Measurements from ENCODE around the gene MORC1. TPM values are rescaled to one million over a fixed set of nuclear protein-coding genes. Genes with fewer than 3 reads are reported as not detected.

The MORC1 gene
- total RNA-seq, 1 donor, result not detected

DNA sequence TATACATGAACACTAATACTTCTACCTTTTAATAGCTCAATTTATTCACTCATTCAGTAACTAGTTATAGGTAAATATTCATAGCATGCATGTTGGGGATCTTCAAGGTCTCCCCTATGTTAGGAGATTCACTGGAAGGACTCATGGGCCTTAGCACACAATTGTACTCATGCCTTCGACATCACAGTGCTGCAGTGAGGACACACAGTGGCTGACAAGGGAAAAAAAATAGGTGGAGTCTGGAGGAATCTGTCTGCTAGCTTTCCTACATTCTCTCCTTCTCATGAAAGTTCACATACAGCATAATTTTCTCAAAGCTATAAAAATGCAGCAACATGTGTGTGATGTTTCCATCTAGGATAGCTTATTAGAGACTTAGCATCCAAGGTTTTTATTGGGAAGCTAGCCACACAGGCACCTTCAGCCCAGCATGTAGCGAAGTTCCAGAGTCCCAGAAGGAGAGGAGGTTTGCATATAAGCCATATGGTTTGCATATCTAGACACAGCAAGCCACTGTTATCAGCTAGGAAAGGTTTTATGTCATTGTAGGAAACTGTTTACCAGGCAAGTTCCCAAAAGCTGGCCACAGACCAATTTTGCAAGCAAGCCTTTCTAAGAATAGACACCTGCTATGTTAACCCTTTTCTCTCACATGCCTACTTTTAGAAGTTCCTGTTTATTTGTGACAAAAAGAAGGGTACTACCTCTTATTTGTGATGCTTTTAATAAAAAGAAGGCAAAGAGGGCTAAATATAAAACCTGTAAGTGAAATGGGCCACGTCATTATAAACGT, 46.4 kb downstream of the MORC1 start:
- TF ChIP-seq, protein P1, sequence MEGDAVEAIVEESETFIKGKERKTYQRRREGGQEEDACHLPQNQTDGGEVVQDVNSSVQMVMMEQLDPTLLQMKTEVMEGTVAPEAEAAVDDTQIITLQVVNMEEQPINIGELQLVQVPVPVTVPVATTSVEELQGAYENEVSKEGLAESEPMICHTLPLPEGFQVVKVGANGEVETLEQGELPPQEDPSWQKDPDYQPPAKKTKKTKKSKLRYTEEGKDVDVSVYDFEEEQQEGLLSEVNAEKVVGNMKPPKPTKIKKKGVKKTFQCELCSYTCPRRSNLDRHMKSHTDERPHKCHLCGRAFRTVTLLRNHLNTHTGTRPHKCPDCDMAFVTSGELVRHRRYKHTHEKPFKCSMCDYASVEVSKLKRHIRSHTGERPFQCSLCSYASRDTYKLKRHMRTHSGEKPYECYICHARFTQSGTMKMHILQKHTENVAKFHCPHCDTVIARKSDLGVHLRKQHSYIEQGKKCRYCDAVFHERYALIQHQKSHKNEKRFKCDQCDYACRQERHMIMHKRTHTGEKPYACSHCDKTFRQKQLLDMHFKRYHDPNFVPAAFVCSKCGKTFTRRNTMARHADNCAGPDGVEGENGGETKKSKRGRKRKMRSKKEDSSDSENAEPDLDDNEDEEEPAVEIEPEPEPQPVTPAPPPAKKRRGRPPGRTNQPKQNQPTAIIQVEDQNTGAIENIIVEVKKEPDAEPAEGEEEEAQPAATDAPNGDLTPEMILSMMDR (IDR thresholded peaks at IDR 0.05; ENCODE audit: extremely low read depth, low read depth, low read length), result no peak
- H3K27me3 ChIP-seq (ENCODE audit: insufficient read depth, low read length), result no peaks in the 10 kb centered on the region
- no peak overlapping the region for H3K27ac ChIP-seq (ENCODE audit: low read depth, low read length)

DNA sequence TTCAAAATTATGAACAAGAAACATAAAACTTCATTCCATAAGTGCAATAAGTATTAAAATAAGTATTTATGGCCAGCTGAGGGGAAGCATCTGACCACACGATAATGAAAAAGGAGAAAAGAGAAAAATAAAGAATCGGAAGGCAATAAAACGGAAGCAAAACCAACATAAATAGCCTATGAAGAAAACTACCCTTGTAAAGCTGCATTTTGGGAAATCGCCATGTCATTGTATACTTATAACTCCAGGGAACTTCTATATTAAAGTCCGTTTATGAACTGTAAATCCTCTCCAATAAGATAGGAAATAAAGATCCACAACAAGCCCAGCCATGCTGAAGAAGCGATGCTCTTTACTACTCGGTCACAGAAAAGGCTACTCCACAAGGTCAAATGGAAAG, 47.7 kb downstream of the MORC1 start:
- no peak overlapping the region for H3K4me3 ChIP-seq (ENCODE audit: insufficient read depth, low read length)
- H4K20me1 ChIP-seq (ENCODE audit: insufficient read depth, low read length), result no peaks in the 10 kb centered on the region
- TF ChIP-seq, protein P1 (IDR thresholded peaks at IDR 0.05; ENCODE audit: extremely low read depth, low read depth, low read length), result no peak
- no peaks in the 10 kb centered on the region for H3K4me1 ChIP-seq (ENCODE audit: insufficient read depth, low read length)
- no peaks in the 10 kb centered on the region for H3K36me3 ChIP-seq (ENCODE audit: insufficient read depth, low read length)
- H3K27me3 ChIP-seq (ENCODE audit: insufficient read depth, low read length), result no peaks in the 10 kb centered on the region
- no peak overlapping the region for H2AFZ ChIP-seq (ENCODE audit: low read length)
- H3K27ac ChIP-seq (ENCODE audit: low read depth, low read length), result no peak overlapping the region
- no peak for DNase-seq (ENCODE audit: insufficient read length, low spot score, missing footprints)
- no peak overlapping the region for H3K4me2 ChIP-seq (ENCODE audit: insufficient read depth, low read length)
- H3K79me2 ChIP-seq (ENCODE audit: insufficient read depth, low read length), result no peaks in the 10 kb centered on the region
- no peaks in the 10 kb centered on the region for H3K9me3 ChIP-seq (ENCODE audit: low read depth, low read length)

More for the DNA sequence above, 46.4 kb downstream of the MORC1 start:
- H3K9me3 ChIP-seq (ENCODE audit: low read depth, low read length), result no peaks in the 10 kb centered on the region
- H3K4me1 ChIP-seq (ENCODE audit: insufficient read depth, low read length), result no peaks in the 10 kb centered on the region
- no peaks in the 10 kb centered on the region for H4K20me1 ChIP-seq (ENCODE audit: insufficient read depth, low read length)
- no peak overlapping the region for H3K4me3 ChIP-seq (ENCODE audit: insufficient read depth, low read length)
- no peak for DNase-seq (ENCODE audit: insufficient read length, low spot score, missing footprints)
- H2AFZ ChIP-seq (ENCODE audit: low read length), result no peak overlapping the region
- H3K79me2 ChIP-seq (ENCODE audit: insufficient read depth, low read length), result no peaks in the 10 kb centered on the region
- H3K4me2 ChIP-seq (ENCODE audit: insufficient read depth, low read length), result no peak overlapping the region
- no peaks in the 10 kb centered on the region for H3K36me3 ChIP-seq (ENCODE audit: insufficient read depth, low read length)

DNA sequence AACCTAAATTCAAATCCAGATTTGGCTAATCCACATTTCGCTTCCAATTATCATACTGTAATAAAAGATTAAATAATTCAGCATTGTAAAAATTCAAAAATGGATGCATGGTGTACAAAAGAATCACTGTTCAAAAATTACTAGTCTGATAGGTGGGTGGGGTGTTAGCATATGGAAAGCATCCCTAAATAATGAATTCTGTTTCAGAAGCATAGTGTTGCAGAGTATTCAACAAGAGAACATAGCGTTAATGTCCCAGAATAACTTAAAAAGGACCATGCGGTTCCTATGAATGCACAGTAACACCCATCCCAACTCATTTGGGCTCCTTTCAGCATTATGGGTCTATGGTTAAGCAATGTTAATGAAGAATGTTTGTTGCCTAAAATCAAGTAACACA, 51.1 kb downstream of the MORC1 start:
- no peak overlapping the region for H3K4me3 ChIP-seq (ENCODE audit: insufficient read depth, low read length)
- no peaks in the 10 kb centered on the region for H3K27me3 ChIP-seq (ENCODE audit: insufficient read depth, low read length)
- TF ChIP-seq, protein P1 (IDR thresholded peaks at IDR 0.05; ENCODE audit: extremely low read depth, low read depth, low read length), result no peak
- H3K27ac ChIP-seq (ENCODE audit: low read depth, low read length), result no peak overlapping the region
- H3K4me1 ChIP-seq (ENCODE audit: insufficient read depth, low read length), result no peaks in the 10 kb centered on the region
- H3K36me3 ChIP-seq (ENCODE audit: insufficient read depth, low read length), result no peaks in the 10 kb centered on the region
- no peaks in the 10 kb centered on the region for H4K20me1 ChIP-seq (ENCODE audit: insufficient read depth, low read length)
- no peak overlapping the region for H3K4me2 ChIP-seq (ENCODE audit: insufficient read depth, low read length)
- no peaks in the 10 kb centered on the region for H3K79me2 ChIP-seq (ENCODE audit: insufficient read depth, low read length)
- no peak for DNase-seq (ENCODE audit: insufficient read length, low spot score, missing footprints)
- H3K9me3 ChIP-seq (ENCODE audit: low read depth, low read length), result no peaks in the 10 kb centered on the region
- H2AFZ ChIP-seq (ENCODE audit: low read length), result no peak overlapping the region

DNA sequence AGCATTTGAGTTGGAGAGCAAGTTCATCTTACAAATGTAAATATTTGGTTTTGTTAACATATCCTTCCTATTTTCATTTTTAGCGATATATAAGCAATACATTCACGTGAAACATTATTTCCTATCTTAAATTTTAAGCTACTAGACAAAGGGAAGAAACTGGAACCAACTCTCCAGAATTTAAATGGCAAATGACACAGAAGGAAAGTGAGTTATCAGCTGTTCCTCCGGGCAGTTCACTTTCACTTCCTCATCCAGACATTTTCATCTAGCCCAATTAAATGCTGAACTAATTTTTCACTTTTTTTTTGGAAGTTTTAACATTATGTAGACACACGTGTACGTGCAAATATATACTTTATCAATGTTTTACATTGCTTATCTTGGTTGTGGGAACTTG, 58.7 kb downstream of the MORC1 start:
- Histone ChIP-seq H2AFZ (ENCODE audit: low read length) (no peak overlapping the region), H3K36me3 (ENCODE audit: insufficient read depth, low read length) (no peaks in the 10 kb centered on the region), H3K79me2 (ENCODE audit: insufficient read depth, low read length) (no peaks in the 10 kb centered on the region), H3K4me1 (ENCODE audit: insufficient read depth, low read length) (no peaks in the 10 kb centered on the region), H4K20me1 (ENCODE audit: insufficient read depth, low read length) (no peaks in the 10 kb centered on the region), H3K4me2 (ENCODE audit: insufficient read depth, low read length) (no peak overlapping the region), H3K4me3 (ENCODE audit: insufficient read depth, low read length) (no peak overlapping the region), H3K9me3 (ENCODE audit: low read depth, low read length) (no peaks in the 10 kb centered on the region), H3K27me3 (ENCODE audit: insufficient read depth, low read length) (no peaks in the 10 kb centered on the region), H3K27ac (ENCODE audit: low read depth, low read length) (no peak overlapping the region)
- TF ChIP-seq, protein P1 (IDR thresholded peaks at IDR 0.05; ENCODE audit: extremely low read depth, low read depth, low read length), result no peak
- no peak for DNase-seq (ENCODE audit: insufficient read length, low spot score, missing footprints)

All from osteoblast (primary cell).